Measurements from ENCODE around the gene SHOC2.

- TF ChIP-seq, protein P1, sequence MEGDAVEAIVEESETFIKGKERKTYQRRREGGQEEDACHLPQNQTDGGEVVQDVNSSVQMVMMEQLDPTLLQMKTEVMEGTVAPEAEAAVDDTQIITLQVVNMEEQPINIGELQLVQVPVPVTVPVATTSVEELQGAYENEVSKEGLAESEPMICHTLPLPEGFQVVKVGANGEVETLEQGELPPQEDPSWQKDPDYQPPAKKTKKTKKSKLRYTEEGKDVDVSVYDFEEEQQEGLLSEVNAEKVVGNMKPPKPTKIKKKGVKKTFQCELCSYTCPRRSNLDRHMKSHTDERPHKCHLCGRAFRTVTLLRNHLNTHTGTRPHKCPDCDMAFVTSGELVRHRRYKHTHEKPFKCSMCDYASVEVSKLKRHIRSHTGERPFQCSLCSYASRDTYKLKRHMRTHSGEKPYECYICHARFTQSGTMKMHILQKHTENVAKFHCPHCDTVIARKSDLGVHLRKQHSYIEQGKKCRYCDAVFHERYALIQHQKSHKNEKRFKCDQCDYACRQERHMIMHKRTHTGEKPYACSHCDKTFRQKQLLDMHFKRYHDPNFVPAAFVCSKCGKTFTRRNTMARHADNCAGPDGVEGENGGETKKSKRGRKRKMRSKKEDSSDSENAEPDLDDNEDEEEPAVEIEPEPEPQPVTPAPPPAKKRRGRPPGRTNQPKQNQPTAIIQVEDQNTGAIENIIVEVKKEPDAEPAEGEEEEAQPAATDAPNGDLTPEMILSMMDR (conservative IDR thresholded peaks at IDR 0.05; ENCODE audit: low read depth, low read length) = no peak
- no peak for TF ChIP-seq EZH2 (IDR thresholded peaks at IDR 0.05; ENCODE audit: low read length, unreplicated experiment)
Measured at GRCh38 chr10:110960333-110960712, 40.9 kb downstream of the SHOC2 start.

All from PC-3 (cell line).